Erythroblast (primary cell): ENCODE measurements around the gene SCIN.

Source experiments
- GATA1 ChIP-seq: IDR thresholded peaks from 2 replicates; pipeline ENCODE4 v1.6.1; 2011; ENCODE audit warnings: low read depth, mild to moderate bottlenecking, control low read depth, low read length, moderate library complexity
- POLR2A ChIP-seq: IDR thresholded peaks from 2 replicates; pipeline ENCODE4 v1.6.1; 2011; ENCODE audit warnings: mild to moderate bottlenecking, low read length

GRCh38 chr7:12706900-12707536 lies 136.5 kb downstream of the SCIN start:
- TF ChIP-seq POLR2A (no peak), GATA1 (no peak)
